B cell (primary cell): ENCODE measurements around the gene RAD23A. TPM values are rescaled to one million over a fixed set of nuclear protein-coding genes. Genes with fewer than 3 reads are reported as not detected.

Experiments used
- ATAC-seq: fragments of 200-7000 bp; cut with Tn5 transposase; one replicate; pipeline ENCODE4 v1.10.0; 2021; ENCODE audit warnings: low read depth, mild to moderate bottlenecking, moderate number of reproducible peaks, moderate library complexity
- CTCF ChIA-PET: fragments of 350-600 bp; sonication (Branson Sonifier 250); formaldehyde crosslinking; loops from one replicate; lab custom pipeline; 2021; ENCODE audit warnings: antibody characterized with exemption, inconsistent platforms; lab: Charles Lee
- POLR2A ChIA-PET: fragments of 350-600 bp; sonication (Branson Sonifier 250); formaldehyde crosslinking; loops from one replicate; lab custom pipeline; 2021; ENCODE audit warnings: antibody characterized with exemption; lab: Charles Lee
- DNase-seq: peaks from one replicate; pipeline ENCODE4 v3.0.0; 2013
- H2AFZ ChIP-seq: 2 replicates; pipeline ENCODE4 v1.6.1; 2012; ENCODE audit warnings: mild to moderate bottlenecking, low read depth, low read length; ENCODE audit not compliant: insufficient read depth, poor library complexity, severe bottlenecking
- H3K27ac ChIP-seq, 2 donors: 1 replicate in 1 of 2; 2 replicates in 1 of 2; pipeline ENCODE4 v1.5.1; 2012 to 2013; ENCODE audit warnings: low read length in 2 of 2, mild to moderate bottlenecking in 2 of 2, moderate library complexity in 1 of 2
- H3K27me3 ChIP-seq, 4 experiments: fragments of 200-600 bp in 1 of 4; sonication (generic) in 1 of 4; replicated peaks in 1 of 4; 1 replicate in 2 of 4; 2 replicates in 2 of 4; pipeline versions ENCODE4 v1.6.1 to v1.7.0; 2013 to 2016; ENCODE audit warnings: low read length in 3 of 4, mild to moderate bottlenecking in 2 of 4, mixed read lengths in 1 of 4, moderate library complexity in 1 of 4; ENCODE audit not compliant: insufficient read depth in 4 of 4, control insufficient read depth in 3 of 4; ENCODE audit errors: control extremely low read depth in 1 of 4
- H3K36me3 ChIP-seq, 2 experiments: replicated peaks in 1 of 2; 1 replicate in 1 of 2; 2 replicates in 1 of 2; pipeline versions ENCODE4 v1.6.1 to v1.7.1; 2013; ENCODE audit warnings: low read length in 1 of 2; ENCODE audit not compliant: insufficient read depth in 2 of 2, control insufficient read depth in 1 of 2; ENCODE audit errors: control extremely low read depth in 1 of 2, extremely low read depth in 1 of 2
- H3K4me1 ChIP-seq, 2 donors: fragments of 200-600 bp in 1 of 2; sonication (generic) in 1 of 2; 1 replicate in 1 of 2; 2 replicates in 1 of 2; pipeline versions ENCODE4 v1.5.1 to v1.6.1; 2013 to 2017; ENCODE audit warnings: low read length in 2 of 2; ENCODE audit not compliant: control insufficient read depth in 2 of 2, insufficient read depth in 2 of 2
- H3K4me2 ChIP-seq: replicated peaks from 2 replicates; pipeline ENCODE3; 2012; ENCODE audit warnings: mild to moderate bottlenecking, low read depth, low read length; ENCODE audit not compliant: poor library complexity, severe bottlenecking
- H3K4me3 ChIP-seq, 5 experiments: fragments of 200-600 bp in 1 of 5; sonication (generic) in 1 of 5; 1 replicate in 3 of 5; 2 replicates in 2 of 5; pipeline versions ENCODE4 v1.5.1 to v1.7.0; 2011 to 2016; ENCODE audit warnings: low read length in 4 of 5, mild to moderate bottlenecking in 4 of 5, low read depth in 2 of 5, control low read depth in 1 of 5, moderate library complexity in 1 of 5; ENCODE audit not compliant: insufficient read depth in 1 of 5; ENCODE audit errors: control extremely low read depth in 1 of 5, extremely low read depth in 1 of 5
- H3K79me2 ChIP-seq: fragments of 200-600 bp; sonication (generic); one replicate; pipeline ENCODE4 v1.6.0; 2016; ENCODE audit warnings: low read length; ENCODE audit not compliant: control insufficient read depth, insufficient read depth
- H3K9ac ChIP-seq: fragments of 200-600 bp; sonication (generic); 2 replicates; pipeline ENCODE4 v1.6.1; 2017; ENCODE audit warnings: mild to moderate bottlenecking, low read length, moderate library complexity
- H3K9me3 ChIP-seq, 3 donors: one replicate each; pipeline versions ENCODE4 v1.6.1 to v1.7.1; 2013; ENCODE audit warnings: low read length in 2 of 3; ENCODE audit not compliant: control insufficient read depth in 2 of 3, insufficient read depth in 1 of 3; ENCODE audit errors: control extremely low read depth in 1 of 3
- H4K20me1 ChIP-seq: 2 replicates; pipeline ENCODE4 v1.6.0; 2012; ENCODE audit warnings: mild to moderate bottlenecking, low read length; ENCODE audit not compliant: insufficient read depth, control insufficient read depth, poor library complexity, severe bottlenecking
- H3K27ac Mint-ChIP-seq: one replicate; pipeline ENCODE4 v1.8.0; 2021; ENCODE audit warnings: mixed read lengths
- H3K27me3 Mint-ChIP-seq: one replicate; pipeline ENCODE4 v1.8.0; 2021; ENCODE audit warnings: mixed read lengths
- H3K4me1 Mint-ChIP-seq: one replicate; pipeline ENCODE4 v1.8.0; 2021; ENCODE audit warnings: mixed read lengths
- H3K4me3 Mint-ChIP-seq: one replicate; pipeline ENCODE4 v1.8.0; 2021; ENCODE audit warnings: mixed read lengths
- H3K9me3 Mint-ChIP-seq: one replicate; pipeline ENCODE4 v1.8.0; 2022; ENCODE audit warnings: mixed read lengths; ENCODE audit not compliant: insufficient read depth
- EZH2 ChIP-seq: IDR thresholded peaks from 2 replicates; pipeline ENCODE4 v1.6.1; 2012; ENCODE audit warnings: borderline replicate concordance, low read depth, mild to moderate bottlenecking, moderate library complexity, low read length; ENCODE audit not compliant: insufficient read depth, poor library complexity, severe bottlenecking
- WGBS: methylation state at CpG from one replicate; pipeline ENCODE4 v1.1.5; 2013; ENCODE audit warnings: missing lambda C conversion rate; ENCODE audit not compliant: insufficient coverage; 5-methylcytosine and 5-hydroxymethylcytosine counted together
- intact Hi-C: fragments of 100-400 bp; cut with micrococcal nuclease; formaldehyde crosslinking; loops from one replicate; pipeline ENCODE4 v1.10.0; 2022
- polyA plus RNA-seq: library from polyadenylated mRNA; depleted of rRNA; stranded (reverse); fragments of >200 nt; gene quantifications from 2 replicates; pipeline ENCODE4 v1.2.3, GENCODE V29; 2012
- total RNA-seq, 2 donors: library from RNA; stranded (reverse); fragments of 120-200 nt in 1 of 2; gene quantifications; 1 replicate in 1 of 2; 2 replicates in 1 of 2; pipeline versions ENCODE4 v1.2.3 to v1.2.4, GENCODE V29; 2013 to 2022
- TF ChIP-seq, protein P1 (sequence below): fragments of 200-600 bp; IDR thresholded peaks from one replicate; pipeline ENCODE4 v1.8.0; 2022; ENCODE audit warnings: antibody characterized with exemption, mild to moderate bottlenecking

Gene RAD23A
- total and polyA plus RNA-seq, 2 donors (not counting 1 experiment from before 2014, with no cell fraction given) = 100 to 106 TPM

DNA sequence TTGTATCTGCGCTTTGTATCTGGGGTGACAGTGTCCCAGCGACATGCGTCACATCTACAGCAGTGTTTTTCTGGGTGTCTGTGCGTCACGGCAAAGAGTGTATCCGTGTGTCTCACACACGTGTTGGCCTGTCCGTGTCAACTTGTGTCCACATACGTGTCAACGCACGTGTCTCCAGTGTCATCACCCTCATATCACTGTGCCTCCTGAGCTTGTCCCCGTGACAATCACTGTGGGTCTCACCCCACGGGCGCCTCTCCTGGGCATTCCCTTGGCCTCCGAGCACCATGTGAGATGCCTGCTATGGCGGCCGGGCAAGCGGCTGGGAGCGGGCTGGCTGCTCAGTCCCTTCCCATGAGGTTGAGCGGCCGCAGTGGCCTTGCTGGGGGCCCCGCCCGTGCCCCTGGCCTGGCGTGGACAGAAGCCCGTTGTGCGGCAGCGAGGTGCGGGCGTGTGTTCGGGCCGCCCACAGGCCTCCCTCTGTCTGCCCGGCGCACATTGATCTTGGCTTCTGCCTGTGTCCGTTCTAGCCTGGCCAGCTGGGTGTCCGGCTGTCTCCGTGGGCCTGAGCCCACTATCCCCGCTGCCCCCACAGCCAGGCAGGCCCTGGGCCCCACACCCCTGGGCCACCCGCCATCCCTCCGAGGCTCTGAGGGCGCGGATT is 56.0 kb downstream of the RAD23A start:
- ATAC-seq = no peak
- ChIA-PET CTCF (interaction anchor here (0.5 to 0.7 kb wide), 2 partner anchors 24 to 1227 kb away, joined by 3 to 5 read pairs; no protein-coding TSS in a partner anchor), POLR2A (no interaction called here)
- TF ChIP-seq, protein P1, sequence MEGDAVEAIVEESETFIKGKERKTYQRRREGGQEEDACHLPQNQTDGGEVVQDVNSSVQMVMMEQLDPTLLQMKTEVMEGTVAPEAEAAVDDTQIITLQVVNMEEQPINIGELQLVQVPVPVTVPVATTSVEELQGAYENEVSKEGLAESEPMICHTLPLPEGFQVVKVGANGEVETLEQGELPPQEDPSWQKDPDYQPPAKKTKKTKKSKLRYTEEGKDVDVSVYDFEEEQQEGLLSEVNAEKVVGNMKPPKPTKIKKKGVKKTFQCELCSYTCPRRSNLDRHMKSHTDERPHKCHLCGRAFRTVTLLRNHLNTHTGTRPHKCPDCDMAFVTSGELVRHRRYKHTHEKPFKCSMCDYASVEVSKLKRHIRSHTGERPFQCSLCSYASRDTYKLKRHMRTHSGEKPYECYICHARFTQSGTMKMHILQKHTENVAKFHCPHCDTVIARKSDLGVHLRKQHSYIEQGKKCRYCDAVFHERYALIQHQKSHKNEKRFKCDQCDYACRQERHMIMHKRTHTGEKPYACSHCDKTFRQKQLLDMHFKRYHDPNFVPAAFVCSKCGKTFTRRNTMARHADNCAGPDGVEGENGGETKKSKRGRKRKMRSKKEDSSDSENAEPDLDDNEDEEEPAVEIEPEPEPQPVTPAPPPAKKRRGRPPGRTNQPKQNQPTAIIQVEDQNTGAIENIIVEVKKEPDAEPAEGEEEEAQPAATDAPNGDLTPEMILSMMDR = no peak
- TF ChIP-seq EZH2 = no peak
- Histone ChIP-seq H3K36me3 (no peaks in the 10 kb centered on the region), H3K9me3 (peaks cover 0 to 2% (median 0%) of the 10 kb centered on the region in 3 donors), H4K20me1 (no peaks in the 10 kb centered on the region), H3K4me1 (no peaks in the 10 kb centered on the region), H3K27me3 (peaks cover 0 to 8% (median 0%) of the 10 kb centered on the region in 4 experiments), H3K27ac (no peak overlapping the region), H3K4me2 (no peak overlapping the region), H3K9ac (no peak overlapping the region), H2AFZ (no peak overlapping the region), H3K4me3 (no peak overlapping the region), H3K79me2 (no peaks in the 10 kb centered on the region)
- Mint-ChIP-seq H3K4me3 (no peak overlapping the region), H3K4me1 (peaks cover 6% of the 10 kb centered on the region), H3K9me3 (no peaks in the 10 kb centered on the region), H3K27me3 (peaks cover 30% of the 10 kb centered on the region), H3K27ac (no peak overlapping the region)
- intact Hi-C loops = no loop called here
- DNase-seq = no peak
- WGBS = 95% methylated on average over 41 of the region's 41 CpGs

DNA sequence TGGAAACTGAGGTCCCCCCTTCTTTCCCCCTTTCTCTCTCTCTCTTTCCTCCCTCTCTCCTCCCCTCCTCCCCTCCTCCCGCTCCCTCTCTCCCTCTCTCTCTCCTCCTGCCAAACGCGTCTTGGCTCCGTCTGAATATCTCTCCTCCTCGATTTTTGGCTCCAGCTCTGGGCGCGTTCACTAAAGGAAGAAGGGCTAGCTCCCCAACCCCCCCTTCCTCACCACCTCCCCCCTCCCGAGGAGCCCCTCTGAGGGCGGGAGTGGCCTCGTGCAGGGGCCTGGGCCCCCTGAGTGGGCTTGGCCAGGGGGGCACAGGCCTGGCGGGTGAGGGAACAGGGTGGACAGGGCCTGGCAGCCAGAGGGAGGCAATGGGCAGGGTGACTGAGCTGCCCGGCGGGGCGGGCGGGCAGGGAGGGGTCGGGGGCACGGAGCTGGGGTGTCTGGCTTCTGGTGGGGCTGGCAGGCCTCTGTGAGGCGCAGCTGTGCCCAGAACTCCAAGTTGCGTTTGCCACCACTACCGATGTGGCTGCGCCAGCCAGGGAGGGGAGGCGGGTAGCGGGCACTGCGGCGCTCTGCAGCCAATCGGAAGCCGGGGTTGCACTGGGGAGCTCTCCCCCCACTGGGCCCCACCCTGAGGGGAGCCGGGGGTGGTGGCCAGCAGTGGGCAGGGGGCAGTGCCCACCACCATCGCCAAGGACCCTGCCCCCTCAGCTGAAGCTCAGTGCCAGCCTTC is 56.7 kb downstream of the RAD23A start:
- POLR2A ChIA-PET = interaction anchor here (0.6 kb wide), 1 partner anchor 11 kb away, joined by 5 read pairs; no protein-coding TSS in a partner anchor
- Mint-ChIP-seq H3K27ac (no peak overlapping the region), H3K4me3 (no peak overlapping the region), H3K4me1 (peaks cover 2% of the 10 kb centered on the region), H3K9me3 (no peaks in the 10 kb centered on the region), H3K27me3 (peaks cover 25% of the 10 kb centered on the region)
- DNase-seq (peak; percentile 3), ATAC-seq (no peak)
- intact Hi-C loops = no loop called here
- H3K27me3 ChIP-seq = peaks cover 0 to under 1% (median 0%) of the 10 kb centered on the region in 4 experiments
- no peaks in the 10 kb centered on the region for H3K36me3 ChIP-seq
- no peak overlapping the region for H2AFZ ChIP-seq
- H3K4me1 ChIP-seq = no peaks in the 10 kb centered on the region
- no peak overlapping the region for H3K9ac ChIP-seq
- WGBS = 92% methylated on average over 25 of the region's 29 CpGs
- TF ChIP-seq, protein P1 = no peak
- no peak for TF ChIP-seq EZH2
- H3K27ac ChIP-seq = no peak overlapping the region
- H3K9me3 ChIP-seq = peaks cover 0 to 2% (median 0%) of the 10 kb centered on the region in 3 donors
- H4K20me1 ChIP-seq = no peaks in the 10 kb centered on the region
- CTCF ChIA-PET = interaction anchor here (0.7 to 0.8 kb wide), 2 partner anchors 37 to 1226 kb away, joined by 3 to 5 read pairs; no protein-coding TSS in a partner anchor
- no peak overlapping the region for H3K4me3 ChIP-seq
- H3K4me2 ChIP-seq = no peak overlapping the region
- H3K79me2 ChIP-seq = no peaks in the 10 kb centered on the region
